ENCODE measurements around the gene NR3C2.

DNA sequence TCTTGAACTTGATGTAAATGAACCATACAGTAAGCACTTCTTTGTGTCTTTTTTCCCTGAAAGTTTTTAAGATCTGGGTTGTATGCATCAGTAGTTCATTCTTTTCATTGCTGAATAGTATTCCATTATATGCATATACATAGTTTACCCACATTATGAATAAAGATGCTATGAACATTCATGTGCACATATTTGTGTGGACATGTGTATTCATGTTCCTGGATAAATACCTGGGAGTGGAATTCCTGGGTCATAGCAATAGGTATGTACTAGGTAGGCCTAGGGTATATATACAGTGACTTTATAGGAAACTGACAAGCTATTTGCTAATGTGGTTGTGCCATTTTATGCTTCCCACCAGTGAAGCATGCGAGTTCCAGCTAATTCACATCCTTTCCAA is 215.9 kb downstream of the NR3C2 start:
- TF ChIP-seq, protein P1, sequence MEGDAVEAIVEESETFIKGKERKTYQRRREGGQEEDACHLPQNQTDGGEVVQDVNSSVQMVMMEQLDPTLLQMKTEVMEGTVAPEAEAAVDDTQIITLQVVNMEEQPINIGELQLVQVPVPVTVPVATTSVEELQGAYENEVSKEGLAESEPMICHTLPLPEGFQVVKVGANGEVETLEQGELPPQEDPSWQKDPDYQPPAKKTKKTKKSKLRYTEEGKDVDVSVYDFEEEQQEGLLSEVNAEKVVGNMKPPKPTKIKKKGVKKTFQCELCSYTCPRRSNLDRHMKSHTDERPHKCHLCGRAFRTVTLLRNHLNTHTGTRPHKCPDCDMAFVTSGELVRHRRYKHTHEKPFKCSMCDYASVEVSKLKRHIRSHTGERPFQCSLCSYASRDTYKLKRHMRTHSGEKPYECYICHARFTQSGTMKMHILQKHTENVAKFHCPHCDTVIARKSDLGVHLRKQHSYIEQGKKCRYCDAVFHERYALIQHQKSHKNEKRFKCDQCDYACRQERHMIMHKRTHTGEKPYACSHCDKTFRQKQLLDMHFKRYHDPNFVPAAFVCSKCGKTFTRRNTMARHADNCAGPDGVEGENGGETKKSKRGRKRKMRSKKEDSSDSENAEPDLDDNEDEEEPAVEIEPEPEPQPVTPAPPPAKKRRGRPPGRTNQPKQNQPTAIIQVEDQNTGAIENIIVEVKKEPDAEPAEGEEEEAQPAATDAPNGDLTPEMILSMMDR (IDR thresholded peaks at IDR 0.05; ENCODE audit: low read length): no peak
- no peak for TF ChIP-seq EZH2 (IDR thresholded peaks at IDR 0.05; ENCODE audit: borderline replicate concordance, low read length)

All from OCI-LY1 (cell line).